ENCODE measurements around the gene SLC13A4.

- TF ChIP-seq POLR2A (IDR thresholded peaks at IDR 0.05) = no peak
- TF ChIP-seq CTCF (IDR thresholded peaks at IDR 0.05) = peak in 2 of 3 experiments; percentile 80 to 88
Observed at GRCh38 chr7:135662123-135662372, 65.9 kb downstream of the SLC13A4 start.
